Osteoblast (primary cell): Measurements from ENCODE around the gene TAAR5. TPM values are rescaled to one million over a fixed set of nuclear protein-coding genes. Genes with fewer than 3 reads are reported as not detected.
A peak's percentile ranks its signal among the peaks of the same experiment; 100 is the strongest.
"Not testable (repeated sequence)": the region's sequence is repeated elsewhere in the genome, so short reads cannot be mapped to it uniquely, and the experiment has no call there.

Experiments
- DNase-seq: peaks from one replicate; pipeline ENCODE4 v3.0.0; 2011; ENCODE audit warnings: low spot score, mixed read lengths; ENCODE audit not compliant: insufficient read length; ENCODE audit errors: missing footprints
- H2AFZ ChIP-seq: 2 replicates; pipeline ENCODE4 v1.6.0; 2011; ENCODE audit warnings: mild to moderate bottlenecking, low read length
- H3K27ac ChIP-seq: 2 replicates; pipeline ENCODE4 v1.5.1; 2011; ENCODE audit warnings: mild to moderate bottlenecking, low read depth, low read length, moderate library complexity
- H3K27me3 ChIP-seq: 2 replicates; pipeline ENCODE4 v1.6.0; 2012; ENCODE audit warnings: mild to moderate bottlenecking, control low read depth, inconsistent platforms, low read length, moderate library complexity; ENCODE audit not compliant: insufficient read depth
- H3K36me3 ChIP-seq: 2 replicates; pipeline ENCODE4 v1.5.1; 2011; ENCODE audit warnings: mild to moderate bottlenecking, low read length, control low read depth, moderate library complexity; ENCODE audit not compliant: insufficient read depth
- H3K4me1 ChIP-seq: 2 replicates; pipeline ENCODE4 v1.5.1; 2011; ENCODE audit warnings: mild to moderate bottlenecking, low read length, control low read depth, moderate library complexity; ENCODE audit not compliant: insufficient read depth
- H3K4me2 ChIP-seq: 2 replicates; pipeline ENCODE4 v1.6.0; 2011; ENCODE audit warnings: mild to moderate bottlenecking, low read length; ENCODE audit not compliant: insufficient read depth
- H3K4me3 ChIP-seq: fragments of 200-600 bp; sonication (generic); 3 replicates; pipeline ENCODE4 v1.5.1; 2012; ENCODE audit warnings: mild to moderate bottlenecking, low read length, inconsistent platforms; ENCODE audit not compliant: insufficient read depth
- H3K79me2 ChIP-seq: 2 replicates; pipeline ENCODE4 v1.6.0; 2012; ENCODE audit warnings: mild to moderate bottlenecking, low read length, control low read depth, inconsistent platforms; ENCODE audit not compliant: insufficient read depth
- H3K9me3 ChIP-seq: 2 replicates; pipeline ENCODE4 v1.5.1; 2011; ENCODE audit warnings: low read depth, low read length, control low read depth
- H4K20me1 ChIP-seq: 2 replicates; pipeline ENCODE4 v1.6.0; 2012; ENCODE audit warnings: mild to moderate bottlenecking, low read length, control low read depth; ENCODE audit not compliant: insufficient read depth
- CTCF ChIP-seq: IDR thresholded peaks from 2 replicates; pipeline ENCODE4 v1.5.1; 2011; ENCODE audit warnings: mild to moderate bottlenecking, low read depth, low read length, moderate library complexity; ENCODE audit errors: extremely low read depth
- total RNA-seq: library from RNA; depleted of rRNA; stranded (reverse); fragments of >200 nt; gene quantifications from 2 replicates; pipeline ENCODE4 v1.2.3, GENCODE V29; 2012

Gene TAAR5
- total RNA-seq, 1 donor: not detected

- DNase-seq: no peak
- Histone ChIP-seq H3K27me3 (no peaks in the 10 kb centered on the region), H3K36me3 (no peaks in the 10 kb centered on the region), H3K4me3 (no peak overlapping the region), H3K4me2 (no peak overlapping the region), H3K4me1 (no peaks in the 10 kb centered on the region), H3K79me2 (no peaks in the 10 kb centered on the region), H3K9me3 (no peaks in the 10 kb centered on the region), H4K20me1 (no peaks in the 10 kb centered on the region), H3K27ac (no peak overlapping the region), H2AFZ (no peak overlapping the region)
- no peak for TF ChIP-seq CTCF
Measured at GRCh38 chr6:132604635-132605152, 15.2 kb upstream of the TAAR5 start.

GRCh38 chr6:132600900-132601299 lies 11.4 kb upstream of the TAAR5 start:
- H3K79me2 ChIP-seq, H2AFZ ChIP-seq, H3K27me3 ChIP-seq, H3K9me3 ChIP-seq, H3K4me3 ChIP-seq, H3K27ac ChIP-seq, DNase-seq, H3K4me1 ChIP-seq, H3K36me3 ChIP-seq, H3K4me2 ChIP-seq, H4K20me1 ChIP-seq: not testable (repeated sequence)

GRCh38 chr6:132598473-132598872 lies 8.9 kb upstream of the TAAR5 start:
- no peaks in the 10 kb centered on the region for H3K36me3 ChIP-seq
- H3K4me1 ChIP-seq: no peaks in the 10 kb centered on the region
- peak; percentile 34 for TF ChIP-seq CTCF
- no peaks in the 10 kb centered on the region for H4K20me1 ChIP-seq
- no peak overlapping the region for H3K27ac ChIP-seq
- no peak for DNase-seq
- peaks cover 7% of the 10 kb centered on the region for H3K27me3 ChIP-seq
- H3K4me3 ChIP-seq: no peak overlapping the region
- H3K79me2 ChIP-seq: no peaks in the 10 kb centered on the region
- H2AFZ ChIP-seq: no peak overlapping the region
- H3K4me2 ChIP-seq: no peak overlapping the region
- no peaks in the 10 kb centered on the region for H3K9me3 ChIP-seq

DNA sequence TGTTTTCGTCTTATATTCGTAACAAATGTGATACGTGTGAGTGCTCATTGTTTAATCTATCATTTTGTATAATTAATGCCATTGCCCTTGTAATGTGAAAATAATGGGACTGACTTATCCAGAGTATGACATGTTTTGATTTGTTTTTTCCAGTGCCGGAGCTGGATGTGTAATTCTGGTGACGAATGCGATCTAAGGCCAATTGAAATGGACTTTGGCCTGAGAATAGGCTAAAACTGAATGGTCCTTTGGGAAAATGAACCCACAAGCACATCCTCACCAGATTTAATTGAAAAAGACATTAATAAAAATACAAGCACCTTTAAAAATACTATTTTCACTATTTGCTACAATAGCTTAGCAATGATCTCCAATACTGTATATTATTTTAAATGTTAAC lies 6.7 kb upstream of the TAAR5 start:
- DNase-seq: no peak
- Histone ChIP-seq H3K79me2 (no peaks in the 10 kb centered on the region), H2AFZ (no peak overlapping the region), H3K27ac (no peak overlapping the region), H3K4me3 (no peak overlapping the region), H3K27me3 (peaks cover 9% of the 10 kb centered on the region), H3K4me2 (no peak overlapping the region), H4K20me1 (no peaks in the 10 kb centered on the region), H3K4me1 (no peaks in the 10 kb centered on the region), H3K36me3 (no peaks in the 10 kb centered on the region), H3K9me3 (no peaks in the 10 kb centered on the region)
- TF ChIP-seq CTCF: no peak

DNA sequence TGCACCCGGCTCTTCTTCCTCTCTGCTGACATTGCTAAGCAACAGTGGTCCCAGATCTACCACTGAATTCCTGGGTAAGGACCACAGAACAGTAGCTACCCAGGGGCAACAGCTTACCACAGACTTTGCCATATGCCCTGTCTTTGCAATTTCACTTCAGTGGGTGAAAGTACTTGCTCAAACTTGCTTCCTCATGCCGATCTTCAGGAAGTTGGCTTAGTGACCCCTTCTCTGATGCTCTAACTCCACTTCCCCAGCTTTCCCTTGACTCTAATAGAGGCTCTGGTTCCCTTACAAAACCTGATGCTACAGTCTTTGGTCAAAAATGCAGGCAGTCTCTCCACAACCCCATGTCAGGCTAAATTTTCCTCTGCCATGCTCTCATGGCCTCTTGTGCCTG lies 3.3 kb upstream of the TAAR5 start:
- Histone ChIP-seq H3K4me2 (no peak overlapping the region), H3K27ac (no peak overlapping the region), H3K27me3 (peaks cover 9% of the 10 kb centered on the region), H3K4me1 (no peaks in the 10 kb centered on the region), H3K36me3 (no peaks in the 10 kb centered on the region), H3K9me3 (no peaks in the 10 kb centered on the region), H4K20me1 (no peaks in the 10 kb centered on the region), H3K79me2 (no peaks in the 10 kb centered on the region), H3K4me3 (no peak overlapping the region), H2AFZ (no peak overlapping the region)
- TF ChIP-seq CTCF: no peak
- DNase-seq: no peak
